Progenitor cell of endocrine pancreas (in vitro differentiated cells): ENCODE data around the gene FBXL7. TPM values are rescaled to one million over a fixed set of nuclear protein-coding genes. Genes with fewer than 3 reads are reported as not detected.
"Not testable (repeated sequence)": the region's sequence is repeated elsewhere in the genome, so short reads cannot be mapped to it uniquely, and the experiment has no call there.

ENCODE experiments used
- DNase-seq: peaks from one replicate; pipeline ENCODE4 v3.0.0; 2021; ENCODE audit warnings: low spot score; ENCODE audit not compliant: unreplicated experiment
- H3K27ac Mint-ChIP-seq: 2 replicates; pipeline ENCODE4 v1.8.0; 2021; ENCODE audit warnings: mild to moderate bottlenecking, moderate library complexity, mixed read lengths
- H3K27me3 Mint-ChIP-seq: 2 replicates; pipeline ENCODE4 v1.8.0; 2021; ENCODE audit warnings: mixed read lengths
- H3K36me3 Mint-ChIP-seq: 2 replicates; pipeline ENCODE4 v1.8.0; 2022; ENCODE audit warnings: mixed read lengths; ENCODE audit not compliant: insufficient read depth
- H3K4me1 Mint-ChIP-seq: 2 replicates; pipeline ENCODE4 v1.8.0; 2021; ENCODE audit warnings: low read depth, mixed read lengths
- H3K4me3 Mint-ChIP-seq: 2 replicates; pipeline ENCODE4 v1.8.0; 2021; ENCODE audit warnings: low read depth, mild to moderate bottlenecking, moderate library complexity, mixed read lengths
- H3K9me3 Mint-ChIP-seq: 2 replicates; pipeline ENCODE4 v1.8.0; 2021; ENCODE audit warnings: low read depth, mixed read lengths
- CTCF ChIP-seq: fragments of 200-600 bp; sonication (generic); IDR thresholded peaks from one replicate; pipeline ENCODE4 v1.5.0; 2021; ENCODE audit warnings: antibody characterized with exemption, mild to moderate bottlenecking; ENCODE audit not compliant: unreplicated experiment
- total RNA-seq: library from RNA; stranded (reverse); gene quantifications from 2 replicates; pipeline ENCODE4 v1.2.1, GENCODE V29; 2021

The FBXL7 gene
- total RNA-seq, 1 donor from 2014 or later: 15.4 TPM

DNA sequence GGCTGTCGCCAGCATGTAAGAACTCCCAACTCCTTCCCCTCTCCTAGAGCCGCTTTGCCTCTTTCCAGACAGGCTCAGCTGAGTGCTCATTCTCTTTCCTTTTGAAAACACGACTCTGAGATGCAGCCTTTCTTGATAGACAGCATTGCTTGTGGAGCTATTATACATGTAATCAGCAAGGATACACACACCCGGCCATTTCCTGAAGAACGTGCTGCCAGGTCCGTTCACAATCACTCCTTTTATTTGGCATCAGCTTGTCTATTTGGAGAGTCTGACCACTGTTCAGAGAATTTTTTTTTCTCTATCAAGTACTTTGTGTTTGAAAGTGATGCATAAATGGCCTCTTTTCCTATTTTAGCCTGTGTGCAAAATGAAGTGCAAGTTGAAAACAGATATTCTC, 351.0 kb downstream of the FBXL7 start:
- peaks cover 2% of the 10 kb centered on the region for H3K4me1 Mint-ChIP-seq
- no peaks in the 10 kb centered on the region for H3K27me3 Mint-ChIP-seq
- TF ChIP-seq CTCF: no peak
- no peak overlapping the region for H3K27ac Mint-ChIP-seq
- H3K9me3 Mint-ChIP-seq: peaks cover 5% of the 10 kb centered on the region
- H3K36me3 Mint-ChIP-seq: no peaks in the 10 kb centered on the region
- DNase-seq: no peak
- no peak overlapping the region for H3K4me3 Mint-ChIP-seq

- H3K4me3 Mint-ChIP-seq: no peak overlapping the region
- no peak for TF ChIP-seq CTCF
- H3K27ac Mint-ChIP-seq: no peak overlapping the region
- H3K27me3 Mint-ChIP-seq: no peaks in the 10 kb centered on the region
- H3K4me1 Mint-ChIP-seq: peaks cover 2% of the 10 kb centered on the region
- no peak for DNase-seq
- H3K9me3 Mint-ChIP-seq: peaks cover 6% of the 10 kb centered on the region
- H3K36me3 Mint-ChIP-seq: no peaks in the 10 kb centered on the region
Observed at GRCh38 chr5:15852217-15852616, 352.2 kb downstream of the FBXL7 start.

- peak overlapping the region; percentile 59 for H3K27ac Mint-ChIP-seq
- H3K36me3 Mint-ChIP-seq: no peaks in the 10 kb centered on the region
- peaks cover 6% of the 10 kb centered on the region for H3K9me3 Mint-ChIP-seq
- no peaks in the 10 kb centered on the region for H3K27me3 Mint-ChIP-seq
- H3K4me3 Mint-ChIP-seq: no peak overlapping the region
- TF ChIP-seq CTCF: no peak
- no peak for DNase-seq
- H3K4me1 Mint-ChIP-seq: peaks cover 2% of the 10 kb centered on the region
Observed at GRCh38 chr5:15852949-15853348, 353.0 kb downstream of the FBXL7 start.

DNA sequence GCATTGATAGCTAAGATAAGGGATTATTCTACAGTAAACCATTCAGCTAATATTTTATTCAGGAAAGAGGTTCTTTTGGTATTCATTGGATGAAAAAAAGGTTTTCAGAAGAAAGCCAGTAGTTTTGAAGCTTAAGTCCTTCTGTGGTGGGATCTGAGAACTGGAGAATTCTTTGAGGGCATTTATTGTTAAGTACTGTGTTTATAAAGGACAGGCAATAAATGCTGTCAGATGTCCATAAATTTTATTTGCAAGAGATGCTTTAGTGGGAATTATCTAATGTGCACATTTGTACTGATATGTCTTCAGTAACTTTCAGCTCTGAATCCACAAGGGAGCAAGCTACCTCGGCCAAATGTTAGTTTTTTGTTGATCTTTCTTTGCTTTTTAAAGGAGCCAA, 358.3 kb downstream of the FBXL7 start:
- Mint-ChIP-seq H3K9me3 (peaks cover 9% of the 10 kb centered on the region), H3K4me1 (no peaks in the 10 kb centered on the region), H3K4me3 (no peak overlapping the region), H3K27ac (no peak overlapping the region), H3K27me3 (no peaks in the 10 kb centered on the region), H3K36me3 (no peaks in the 10 kb centered on the region)
- no peak for DNase-seq
- TF ChIP-seq CTCF: no peak

- no peak for TF ChIP-seq CTCF
- Mint-ChIP-seq H3K4me1 (no peaks in the 10 kb centered on the region), H3K27me3 (no peaks in the 10 kb centered on the region), H3K27ac (no peak overlapping the region), H3K4me3 (no peak overlapping the region), H3K36me3 (peaks cover 4% of the 10 kb centered on the region), H3K9me3 (peaks cover 9% of the 10 kb centered on the region)
- DNase-seq: no peak
Observed at GRCh38 chr5:15864536-15865215, 364.7 kb downstream of the FBXL7 start.

- not testable (repeated sequence) for H3K4me1 Mint-ChIP-seq, H3K4me3 Mint-ChIP-seq, H3K27ac Mint-ChIP-seq, H3K27me3 Mint-ChIP-seq, DNase-seq
- H3K36me3 Mint-ChIP-seq: peaks cover 13% of the 10 kb centered on the region
- H3K9me3 Mint-ChIP-seq: peaks cover 33% of the 10 kb centered on the region
Observed at GRCh38 chr5:15872259-15872658, 372.3 kb downstream of the FBXL7 start.
